Tibial nerve (tissue), 4 donors: ENCODE data around the gene ZBTB22. TPM values are rescaled to one million over a fixed set of nuclear protein-coding genes. Genes with fewer than 3 reads are reported as not detected.

ENCODE experiments used
- DNase-seq, 2 donors: peaks; one replicate each; pipeline ENCODE4 v3.0.0-alpha.2; 2019; ENCODE audit warnings: low spot score in 2 of 2
- H3K27ac ChIP-seq, 4 donors: fragments of 200-600 bp; sonication (generic) in 3 of 4; one replicate each; pipeline ENCODE4 v1.5.1; 2017 to 2019; ENCODE audit warnings: mild to moderate bottlenecking in 1 of 4
- H3K27me3 ChIP-seq, 2 donors: fragments of 200-600 bp; sonication (generic) in 1 of 2; one replicate each; pipeline versions ENCODE4 v1.5.1 to v1.6.0; 2017 to 2019
- H3K36me3 ChIP-seq, 3 donors: fragments of 200-600 bp; sonication (generic); one replicate each; pipeline ENCODE4 v1.5.1; 2018 to 2019
- H3K4me1 ChIP-seq, 4 donors: fragments of 200-600 bp; sonication (generic) in 3 of 4; one replicate each; pipeline ENCODE4 v1.5.1; 2017 to 2019
- H3K4me3 ChIP-seq, 4 donors: fragments of 200-600 bp; sonication (generic) in 3 of 4; one replicate each; pipeline ENCODE4 v1.5.1; 2017 to 2019; ENCODE audit warnings: mild to moderate bottlenecking in 1 of 4, moderate library complexity in 1 of 4
- H3K9me3 ChIP-seq, 4 donors: fragments of 200-600 bp; sonication (generic) in 3 of 4; one replicate each; pipeline ENCODE4 v1.5.1; 2017 to 2019
- CTCF ChIP-seq, 5 experiments: fragments of 200-600 bp in 3 of 5; fragments of 450-650 bp in 2 of 5; sonication (generic) in 3 of 5; IDR thresholded peaks; one replicate each; pipeline ENCODE4 v1.5.1; 2016 to 2019; ENCODE audit warnings: antibody characterized with exemption in 5 of 5, mild to moderate bottlenecking in 3 of 5, moderate library complexity in 2 of 5
- EP300 ChIP-seq, 2 donors: sonication (generic); formaldehyde crosslinking; IDR thresholded peaks; one replicate each; pipeline ENCODE4 v1.6.1; 2017; ENCODE audit warnings: antibody characterized with exemption in 2 of 2, mild to moderate bottlenecking in 1 of 2
- POLR2A ChIP-seq, 2 donors: fragments of 450-650 bp; IDR thresholded peaks; one replicate each; pipeline ENCODE4 v1.6.1; 2017; ENCODE audit warnings: antibody characterized with exemption in 2 of 2, mild to moderate bottlenecking in 2 of 2, moderate library complexity in 2 of 2
- WGBS, 2 donors: methylation state at CpG; one replicate each; pipeline ENCODE4 v1.1.5; 2018; 5-methylcytosine and 5-hydroxymethylcytosine counted together
- total RNA-seq, 4 donors: library from RNA; depleted of rRNA; stranded (reverse); fragments of >200 nt; gene quantifications; one replicate each; pipeline ENCODE4 v1.1.0, GENCODE V29; 2016

ZBTB22 gene
- total RNA-seq, 4 donors from 2014 or later = 13.8 to 21.6 (median 17.5) TPM

GRCh38 chr6:33273129-33273923 is 44.2 kb downstream of the ZBTB22 start:
- Histone ChIP-seq H3K4me1 (peaks cover 3 to 78% (median 56%) of the 10 kb centered on the region in 4 donors), H3K4me3 (peak overlapping the region in 3 of 4 donors; percentile 80 to 94 (median 82)), H3K9me3 (no peaks in the 10 kb centered on the region), H3K27me3 (no peaks in the 10 kb centered on the region), H3K27ac (peak overlapping the region in 3 of 4 donors; percentile 86 to 96 (median 93)), H3K36me3 (peaks cover 0 to 54% (median 16%) of the 10 kb centered on the region in 3 donors)
- 61% methylated on average over 11 of the region's 11 CpGs for WGBS, 2 donors
- no peak for DNase-seq
- TF ChIP-seq EP300 (IDR thresholded peaks at IDR 0.05) (no peak), CTCF (IDR thresholded peaks at IDR 0.05) (no peak), POLR2A (IDR thresholded peaks at IDR 0.05) (no peak)

- TF ChIP-seq POLR2A (IDR thresholded peaks at IDR 0.05) (no peak), CTCF (IDR thresholded peaks at IDR 0.05) (no peak), EP300 (IDR thresholded peaks at IDR 0.05) (no peak)
- WGBS, 2 donors = 14 to 15% methylated on average over 22 of the region's 22 CpGs
- Histone ChIP-seq H3K27me3 (no peaks in the 10 kb centered on the region), H3K4me1 (peaks cover 3 to 70% (median 50%) of the 10 kb centered on the region in 4 donors), H3K36me3 (peaks cover 0 to 62% (median 24%) of the 10 kb centered on the region in 3 donors), H3K4me3 (peak overlapping the region; percentile 80 to 94 (median 82)), H3K9me3 (no peaks in the 10 kb centered on the region), H3K27ac (peak overlapping the region; percentile 29 to 96 (median 90))
- DNase-seq = no peak
Measured at GRCh38 chr6:33272275-33273128, 45.0 kb downstream of the ZBTB22 start.

GRCh38 chr6:33271468-33272274 is 45.9 kb downstream of the ZBTB22 start, which contains the start of the genes RPS18 and VPS52:
TSS of gene RPS18 (plus strand) at chr6:33272075. CDS start at chr6:33272120, 45 bp downstream.
TSS of gene VPS52 (minus strand) at chr6:33271876. CDS start at chr6:33271675, 201 bp downstream.
- Histone ChIP-seq H3K27me3 (no peaks in the 10 kb centered on the region), H3K4me1 (peaks cover 3 to 66% (median 46%) of the 10 kb centered on the region in 4 donors), H3K27ac (peak within 1 kb of the TSS; percentile 82 to 96 (median 90)), H3K36me3 (peaks cover 0 to 70% (median 33%) of the 10 kb centered on the region in 3 donors), H3K9me3 (no peaks in the 10 kb centered on the region), H3K4me3 (peak within 1 kb of the TSS; percentile 80 to 94 (median 82))
- TF ChIP-seq POLR2A (IDR thresholded peaks at IDR 0.05) = peak; percentile 96 to 97
- peak in 2 of 5 experiments; percentile 17 to 30 for TF ChIP-seq CTCF (IDR thresholded peaks at IDR 0.05)
- TF ChIP-seq EP300 (IDR thresholded peaks at IDR 0.05) = peak; percentile 90 to 100
- peak; percentile 88 to 98 for DNase-seq
- 0% methylated on average over 40 to 43 of the region's 48 CpGs for WGBS, 2 donors

- Histone ChIP-seq H3K4me3 (peak overlapping the region; percentile 80 to 94 (median 82)), H3K36me3 (peaks cover 0 to 72% (median 37%) of the 10 kb centered on the region in 3 donors), H3K27me3 (no peaks in the 10 kb centered on the region), H3K9me3 (no peaks in the 10 kb centered on the region), H3K27ac (peak overlapping the region; percentile 82 to 96 (median 90)), H3K4me1 (peaks cover 3 to 60% (median 40%) of the 10 kb centered on the region in 4 donors)
- no peak for DNase-seq
- TF ChIP-seq POLR2A (IDR thresholded peaks at IDR 0.05) = no peak
- WGBS, 2 donors = 1 to 2% methylated on average over 7 of the region's 7 CpGs
Measured at GRCh38 chr6:33271117-33271467, 46.5 kb downstream of the ZBTB22 start.

Other genes with a start within 250 kb of the ZBTB22 start
- 100 to 1,000 TPM in 2 of 4 donors, 10 to 100 TPM in 2; 39.8 to 179 (median 109) TPM for gene HLA-DPA1, start 244.1 kb downstream of the ZBTB22 start, total RNA-seq
- 100 to 1,000 TPM in 1 of 4 donors, 10 to 100 TPM in 3; 56.5 to 121 (median 76.4) TPM for gene HLA-DPB1, start 241.8 kb downstream of the ZBTB22 start, total RNA-seq
- gene COL11A2, start 125.3 kb downstream of the ZBTB22 start, total RNA-seq = 1 to 10 TPM; 1.5 to 4.3 (median 2.9) TPM
- 10 to 100 TPM; 34.3 to 64.7 (median 43.9) TPM for gene RXRB, start 117.1 kb downstream of the ZBTB22 start, total RNA-seq
- gene SLC39A7, start 116.9 kb downstream of the ZBTB22 start, total RNA-seq = 10 to 100 TPM; 45.4 to 61.3 (median 58.1) TPM
- gene HSD17B8, start 113.1 kb downstream of the ZBTB22 start, total RNA-seq = 10 to 100 TPM; 10.0 to 33.9 (median 19.1) TPM
- gene RING1, start 109.2 kb downstream of the ZBTB22 start, total RNA-seq = 10 to 100 TPM; 16.1 to 25.2 (median 21.6) TPM
- gene VPS52, start 45.9 kb downstream of the ZBTB22 start, total RNA-seq = 10 to 100 TPM; 37.7 to 46.5 (median 45.2) TPM
- 1,000 to 10,000 TPM; 2,115 to 2,529 (median 2,306) TPM for gene RPS18, start 45.7 kb downstream of the ZBTB22 start, total RNA-seq
- 10 to 100 TPM in 3 of 4 donors, 1 to 10 TPM in 1; 7.5 to 30.4 (median 17.7) TPM for gene B3GALT4, start 40.6 kb downstream of the ZBTB22 start, total RNA-seq
- gene WDR46, start 28.5 kb downstream of the ZBTB22 start, total RNA-seq = 10 to 100 TPM; 46.5 to 88.4 (median 69.1) TPM
- gene PFDN6, start 28.1 kb downstream of the ZBTB22 start, total RNA-seq = 10 to 100 TPM; 12.4 to 48.7 (median 21.0) TPM
- 10 to 100 TPM; 33.1 to 49.8 (median 43.7) TPM for gene RGL2, start 18.8 kb downstream of the ZBTB22 start, total RNA-seq
- gene TAPBP, start 3.7 kb downstream of the ZBTB22 start, total RNA-seq = 10 to 100 TPM; 71.2 to 91.8 (median 89.7) TPM
- gene DAXX, start 5.2 kb upstream of the ZBTB22 start, total RNA-seq = 10 to 100 TPM; 24.9 to 45.4 (median 36.6) TPM
- gene KIFC1, start 74.1 kb upstream of the ZBTB22 start, total RNA-seq = 1 to 10 TPM in 3 of 4 donors, under 1 TPM in 1; 0.42 to 3.6 (median 2.1) TPM
- gene PHF1, start 93.3 kb upstream of the ZBTB22 start, total RNA-seq = 100 to 1,000 TPM in 1 of 4 donors, 10 to 100 TPM in 3; 63.3 to 101 (median 83.3) TPM
- 100 to 1,000 TPM; 110 to 161 (median 154) TPM for gene CUTA, start 100.4 kb upstream of the ZBTB22 start, total RNA-seq
- 10 to 100 TPM; 13.0 to 29.7 (median 19.2) TPM for gene SYNGAP1, start 102.3 kb upstream of the ZBTB22 start, total RNA-seq
- gene ZBTB9, start 136.8 kb upstream of the ZBTB22 start, total RNA-seq = 1 to 10 TPM; 3.1 to 3.7 (median 3.4) TPM